B cell (primary cell): ENCODE results near the gene ABR. TPM values are rescaled to one million over a fixed set of nuclear protein-coding genes. Genes with fewer than 3 reads are reported as not detected.

Experiments
- ATAC-seq: fragments of 200-7000 bp; cut with Tn5 transposase; one replicate; pipeline ENCODE4 v1.10.0; 2021; ENCODE audit warnings: low read depth, mild to moderate bottlenecking, moderate number of reproducible peaks, moderate library complexity
- CTCF ChIA-PET: fragments of 350-600 bp; sonication (Branson Sonifier 250); formaldehyde crosslinking; loops from one replicate; lab custom pipeline; 2021; ENCODE audit warnings: antibody characterized with exemption, inconsistent platforms; lab: Charles Lee
- POLR2A ChIA-PET: fragments of 350-600 bp; sonication (Branson Sonifier 250); formaldehyde crosslinking; loops from one replicate; lab custom pipeline; 2021; ENCODE audit warnings: antibody characterized with exemption; lab: Charles Lee
- DNase-seq: peaks from one replicate; pipeline ENCODE4 v3.0.0; 2013
- H2AFZ ChIP-seq: 2 replicates; pipeline ENCODE4 v1.6.1; 2012; ENCODE audit warnings: mild to moderate bottlenecking, low read depth, low read length; ENCODE audit not compliant: insufficient read depth, poor library complexity, severe bottlenecking
- H3K27ac ChIP-seq, 2 donors: 1 replicate in 1 of 2; 2 replicates in 1 of 2; pipeline ENCODE4 v1.5.1; 2012 to 2013; ENCODE audit warnings: low read length in 2 of 2, mild to moderate bottlenecking in 2 of 2, moderate library complexity in 1 of 2
- H3K27me3 ChIP-seq, 4 experiments: fragments of 200-600 bp in 1 of 4; sonication (generic) in 1 of 4; replicated peaks in 1 of 4; 1 replicate in 2 of 4; 2 replicates in 2 of 4; pipeline versions ENCODE4 v1.6.1 to v1.7.0; 2013 to 2016; ENCODE audit warnings: low read length in 3 of 4, mild to moderate bottlenecking in 2 of 4, mixed read lengths in 1 of 4, moderate library complexity in 1 of 4; ENCODE audit not compliant: insufficient read depth in 4 of 4, control insufficient read depth in 3 of 4; ENCODE audit errors: control extremely low read depth in 1 of 4
- H3K36me3 ChIP-seq, 2 experiments: replicated peaks in 1 of 2; 1 replicate in 1 of 2; 2 replicates in 1 of 2; pipeline versions ENCODE4 v1.6.1 to v1.7.1; 2013; ENCODE audit warnings: low read length in 1 of 2; ENCODE audit not compliant: insufficient read depth in 2 of 2, control insufficient read depth in 1 of 2; ENCODE audit errors: control extremely low read depth in 1 of 2, extremely low read depth in 1 of 2
- H3K4me1 ChIP-seq, 2 donors: fragments of 200-600 bp in 1 of 2; sonication (generic) in 1 of 2; 1 replicate in 1 of 2; 2 replicates in 1 of 2; pipeline versions ENCODE4 v1.5.1 to v1.6.1; 2013 to 2017; ENCODE audit warnings: low read length in 2 of 2; ENCODE audit not compliant: control insufficient read depth in 2 of 2, insufficient read depth in 2 of 2
- H3K4me2 ChIP-seq: replicated peaks from 2 replicates; pipeline ENCODE3; 2012; ENCODE audit warnings: mild to moderate bottlenecking, low read depth, low read length; ENCODE audit not compliant: poor library complexity, severe bottlenecking
- H3K4me3 ChIP-seq, 5 experiments: fragments of 200-600 bp in 1 of 5; sonication (generic) in 1 of 5; 1 replicate in 3 of 5; 2 replicates in 2 of 5; pipeline versions ENCODE4 v1.5.1 to v1.7.0; 2011 to 2016; ENCODE audit warnings: low read length in 4 of 5, mild to moderate bottlenecking in 4 of 5, low read depth in 2 of 5, control low read depth in 1 of 5, moderate library complexity in 1 of 5; ENCODE audit not compliant: insufficient read depth in 1 of 5; ENCODE audit errors: control extremely low read depth in 1 of 5, extremely low read depth in 1 of 5
- H3K79me2 ChIP-seq: fragments of 200-600 bp; sonication (generic); one replicate; pipeline ENCODE4 v1.6.0; 2016; ENCODE audit warnings: low read length; ENCODE audit not compliant: control insufficient read depth, insufficient read depth
- H3K9ac ChIP-seq: fragments of 200-600 bp; sonication (generic); 2 replicates; pipeline ENCODE4 v1.6.1; 2017; ENCODE audit warnings: mild to moderate bottlenecking, low read length, moderate library complexity
- H3K9me3 ChIP-seq, 3 donors: one replicate each; pipeline versions ENCODE4 v1.6.1 to v1.7.1; 2013; ENCODE audit warnings: low read length in 2 of 3; ENCODE audit not compliant: control insufficient read depth in 2 of 3, insufficient read depth in 1 of 3; ENCODE audit errors: control extremely low read depth in 1 of 3
- H4K20me1 ChIP-seq: 2 replicates; pipeline ENCODE4 v1.6.0; 2012; ENCODE audit warnings: mild to moderate bottlenecking, low read length; ENCODE audit not compliant: insufficient read depth, control insufficient read depth, poor library complexity, severe bottlenecking
- H3K27ac Mint-ChIP-seq: one replicate; pipeline ENCODE4 v1.8.0; 2021; ENCODE audit warnings: mixed read lengths
- H3K27me3 Mint-ChIP-seq: one replicate; pipeline ENCODE4 v1.8.0; 2021; ENCODE audit warnings: mixed read lengths
- H3K4me1 Mint-ChIP-seq: one replicate; pipeline ENCODE4 v1.8.0; 2021; ENCODE audit warnings: mixed read lengths
- H3K4me3 Mint-ChIP-seq: one replicate; pipeline ENCODE4 v1.8.0; 2021; ENCODE audit warnings: mixed read lengths
- H3K9me3 Mint-ChIP-seq: one replicate; pipeline ENCODE4 v1.8.0; 2022; ENCODE audit warnings: mixed read lengths; ENCODE audit not compliant: insufficient read depth
- EZH2 ChIP-seq: IDR thresholded peaks from 2 replicates; pipeline ENCODE4 v1.6.1; 2012; ENCODE audit warnings: borderline replicate concordance, low read depth, mild to moderate bottlenecking, moderate library complexity, low read length; ENCODE audit not compliant: insufficient read depth, poor library complexity, severe bottlenecking
- WGBS: methylation state at CpG from one replicate; pipeline ENCODE4 v1.1.5; 2013; ENCODE audit warnings: missing lambda C conversion rate; ENCODE audit not compliant: insufficient coverage; 5-methylcytosine and 5-hydroxymethylcytosine counted together
- intact Hi-C: fragments of 100-400 bp; cut with micrococcal nuclease; formaldehyde crosslinking; loops from one replicate; pipeline ENCODE4 v1.10.0; 2022
- polyA plus RNA-seq: library from polyadenylated mRNA; depleted of rRNA; stranded (reverse); fragments of >200 nt; gene quantifications from 2 replicates; pipeline ENCODE4 v1.2.3, GENCODE V29; 2012
- total RNA-seq, 2 donors: library from RNA; stranded (reverse); fragments of 120-200 nt in 1 of 2; gene quantifications; 1 replicate in 1 of 2; 2 replicates in 1 of 2; pipeline versions ENCODE4 v1.2.3 to v1.2.4, GENCODE V29; 2013 to 2022
- TF ChIP-seq, protein P1 (sequence below): fragments of 200-600 bp; IDR thresholded peaks from one replicate; pipeline ENCODE4 v1.8.0; 2022; ENCODE audit warnings: antibody characterized with exemption, mild to moderate bottlenecking

The ABR gene
- total and polyA plus RNA-seq, 2 donors (not counting 1 experiment from before 2014, with no cell fraction given) = 79.8 to 262 TPM

DNA sequence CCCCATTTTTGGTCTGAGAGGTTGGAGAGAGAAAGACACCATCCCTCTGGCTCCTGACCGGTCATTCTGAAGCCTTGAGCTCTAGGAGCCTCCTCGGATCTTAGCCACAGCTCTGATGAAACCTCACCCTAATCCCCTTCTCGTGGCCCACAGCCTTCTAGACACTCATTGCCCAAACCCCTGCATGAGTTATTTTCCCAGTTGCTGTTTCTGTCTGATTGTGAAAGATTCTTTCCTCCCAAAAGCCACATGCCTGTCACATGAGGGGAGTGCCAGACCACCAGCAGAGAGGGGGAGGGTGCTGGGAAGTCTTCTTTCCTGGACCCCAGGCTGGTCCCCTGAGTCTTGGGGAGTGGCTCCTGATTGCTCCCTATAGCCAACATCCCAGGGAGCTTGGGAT, 17.6 kb upstream of the ABR start:
- intact Hi-C loops = loop anchor here (5.0 kb wide), 1 partner anchor 290 kb away; no protein-coding TSS in a partner anchor
- ChIA-PET CTCF (interaction anchor here (0.7 to 8.1 kb wide), 12 partner anchors 9 to 168 kb away, joined by 3 to 80 read pairs (median 10); no protein-coding TSS in a partner anchor), POLR2A (interaction anchor here (1.2 to 3.1 kb wide), 4 partner anchors 13 to 31 kb away, joined by 6 to 24 read pairs (median 17); partner anchors contain the start of gene ABR)
- Mint-ChIP-seq H3K27me3 (no peaks in the 10 kb centered on the region), H3K9me3 (no peaks in the 10 kb centered on the region), H3K4me3 (peak overlapping the region; percentile 82), H3K4me1 (peaks cover 58% of the 10 kb centered on the region), H3K27ac (peak overlapping the region; percentile 96)
- peaks cover 55 to 56% of the 10 kb centered on the region in 2 donors for H3K4me1 ChIP-seq
- no peaks in the 10 kb centered on the region for H3K27me3 ChIP-seq
- peaks cover 0 to 4% (median 0%) of the 10 kb centered on the region in 3 donors for H3K9me3 ChIP-seq
- WGBS = 20% methylated on average over 1 of the region's 3 CpGs
- no peak overlapping the region for H2AFZ ChIP-seq
- H3K4me2 ChIP-seq = peak overlapping the region; percentile 74
- peaks cover 25% of the 10 kb centered on the region for H4K20me1 ChIP-seq
- peak overlapping the region in 1 of 5 experiments; percentile 29 for H3K4me3 ChIP-seq
- no peak for DNase-seq
- H3K36me3 ChIP-seq = no peaks in the 10 kb centered on the region
- peak overlapping the region; percentile 46 to 91 for H3K27ac ChIP-seq
- H3K9ac ChIP-seq = peak overlapping the region; percentile 8
- peaks cover 53% of the 10 kb centered on the region for H3K79me2 ChIP-seq
- no peak for ATAC-seq
- TF ChIP-seq, protein P1, sequence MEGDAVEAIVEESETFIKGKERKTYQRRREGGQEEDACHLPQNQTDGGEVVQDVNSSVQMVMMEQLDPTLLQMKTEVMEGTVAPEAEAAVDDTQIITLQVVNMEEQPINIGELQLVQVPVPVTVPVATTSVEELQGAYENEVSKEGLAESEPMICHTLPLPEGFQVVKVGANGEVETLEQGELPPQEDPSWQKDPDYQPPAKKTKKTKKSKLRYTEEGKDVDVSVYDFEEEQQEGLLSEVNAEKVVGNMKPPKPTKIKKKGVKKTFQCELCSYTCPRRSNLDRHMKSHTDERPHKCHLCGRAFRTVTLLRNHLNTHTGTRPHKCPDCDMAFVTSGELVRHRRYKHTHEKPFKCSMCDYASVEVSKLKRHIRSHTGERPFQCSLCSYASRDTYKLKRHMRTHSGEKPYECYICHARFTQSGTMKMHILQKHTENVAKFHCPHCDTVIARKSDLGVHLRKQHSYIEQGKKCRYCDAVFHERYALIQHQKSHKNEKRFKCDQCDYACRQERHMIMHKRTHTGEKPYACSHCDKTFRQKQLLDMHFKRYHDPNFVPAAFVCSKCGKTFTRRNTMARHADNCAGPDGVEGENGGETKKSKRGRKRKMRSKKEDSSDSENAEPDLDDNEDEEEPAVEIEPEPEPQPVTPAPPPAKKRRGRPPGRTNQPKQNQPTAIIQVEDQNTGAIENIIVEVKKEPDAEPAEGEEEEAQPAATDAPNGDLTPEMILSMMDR = no peak
- no peak for TF ChIP-seq EZH2

DNA sequence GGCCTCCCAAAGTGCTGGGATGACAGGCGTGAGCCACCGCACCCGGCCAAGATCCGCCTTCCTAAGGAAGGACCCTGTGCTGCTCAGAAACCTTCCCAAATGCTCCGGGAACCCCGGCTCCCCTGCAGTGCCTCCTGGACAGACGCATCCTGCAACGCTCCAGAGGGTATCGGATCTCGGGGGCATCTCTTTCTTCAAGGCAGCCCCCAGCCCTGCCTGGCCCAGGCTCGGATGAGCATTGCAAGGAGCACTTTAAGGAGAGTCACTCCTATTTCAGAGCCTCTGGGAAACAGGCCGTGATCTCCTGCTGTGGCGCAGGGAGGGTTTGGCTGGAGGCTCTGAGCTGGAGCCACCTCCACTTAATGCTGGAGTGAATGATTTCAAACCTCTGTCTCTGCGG, 17.2 kb upstream of the ABR start:
- Mint-ChIP-seq H3K27ac (peak overlapping the region; percentile 96), H3K4me3 (no peak overlapping the region)

More for the DNA sequence above, 17.2 kb upstream of the ABR start:
- no peak overlapping the region for H3K4me3 ChIP-seq
- 82% methylated on average over 14 of the region's 14 CpGs for WGBS
- H3K4me1 ChIP-seq = peaks cover 51 to 52% of the 10 kb centered on the region in 2 donors
- Mint-ChIP-seq H3K9me3 (no peaks in the 10 kb centered on the region), H3K4me1 (peaks cover 55% of the 10 kb centered on the region), H3K27me3 (no peaks in the 10 kb centered on the region)
- H3K36me3 ChIP-seq = no peaks in the 10 kb centered on the region
- CTCF ChIA-PET = interaction anchor here (2.0 to 8.1 kb wide), 6 partner anchors 9 to 75 kb away, joined by 7 to 80 read pairs (median 20); no protein-coding TSS in a partner anchor
- H3K79me2 ChIP-seq = peaks cover 48% of the 10 kb centered on the region
- peaks cover 26% of the 10 kb centered on the region for H4K20me1 ChIP-seq
- DNase-seq (no peak), ATAC-seq (no peak)
- POLR2A ChIA-PET = interaction anchor here (3.1 kb wide), 1 partner anchor 16 kb away, joined by 20 read pairs; the partner anchor contains the start of gene ABR
- TF ChIP-seq, protein P1 = no peak
- no peak for TF ChIP-seq EZH2
- no peak overlapping the region for H2AFZ ChIP-seq
- H3K27ac ChIP-seq = peak overlapping the region in 1 of 2 donors; percentile 46
- intact Hi-C loops = loop anchor here (5.0 kb wide), 1 partner anchor 290 kb away; no protein-coding TSS in a partner anchor
- peak overlapping the region; percentile 74 for H3K4me2 ChIP-seq
- H3K27me3 ChIP-seq = no peaks in the 10 kb centered on the region
- H3K9ac ChIP-seq = no peak overlapping the region
- H3K9me3 ChIP-seq = peaks cover 0 to 4% (median 0%) of the 10 kb centered on the region in 3 donors
